Measurements from ENCODE around the gene BUB1B.

BUB1B gene

GRCh38 chr15:40256638-40257235 lies 95.9 kb downstream of the BUB1B start:
- DNase-seq: no peak

GRCh38 chr15:40257656-40258450 lies 97.0 kb downstream of the BUB1B start:
- DNase-seq: no peak

GRCh38 chr15:40258544-40258943 lies 97.7 kb downstream of the BUB1B start:
- DNase-seq: no peak

DNA sequence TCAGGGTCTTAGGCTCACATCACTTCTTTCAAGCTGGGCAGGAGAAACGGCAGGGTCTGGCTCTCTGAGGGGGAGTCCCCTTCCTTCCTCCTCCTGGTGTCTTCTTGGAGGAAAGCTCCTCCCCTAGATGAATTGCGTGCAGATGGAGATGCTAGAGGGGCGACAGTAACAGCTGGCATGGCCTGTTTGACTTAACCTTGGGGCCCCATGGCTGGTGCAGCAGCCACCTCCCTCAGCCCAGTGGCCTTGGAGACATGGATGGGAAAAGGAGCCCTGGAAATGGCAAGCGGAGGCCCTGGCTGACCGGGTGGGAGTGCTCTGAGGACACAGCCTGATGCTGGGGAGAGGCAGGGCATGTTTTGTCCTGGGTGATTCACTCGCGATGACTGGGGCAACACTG lies 98.2 kb downstream of the BUB1B start:
- no peak for DNase-seq

GRCh38 chr15:40263024-40263754 lies 102.3 kb downstream of the BUB1B start:
- DNase-seq: no peak

GRCh38 chr15:40264321-40265153 lies 103.7 kb downstream of the BUB1B start:
- DNase-seq: no peak

GRCh38 chr15:40265355-40265754 lies 104.5 kb downstream of the BUB1B start:
- no peak for DNase-seq

- no peak for DNase-seq
Measured at GRCh38 chr15:40265875-40266274, 105.0 kb downstream of the BUB1B start.

GRCh38 chr15:40266828-40267304 lies 106.0 kb downstream of the BUB1B start:
- DNase-seq: no peak

DNA sequence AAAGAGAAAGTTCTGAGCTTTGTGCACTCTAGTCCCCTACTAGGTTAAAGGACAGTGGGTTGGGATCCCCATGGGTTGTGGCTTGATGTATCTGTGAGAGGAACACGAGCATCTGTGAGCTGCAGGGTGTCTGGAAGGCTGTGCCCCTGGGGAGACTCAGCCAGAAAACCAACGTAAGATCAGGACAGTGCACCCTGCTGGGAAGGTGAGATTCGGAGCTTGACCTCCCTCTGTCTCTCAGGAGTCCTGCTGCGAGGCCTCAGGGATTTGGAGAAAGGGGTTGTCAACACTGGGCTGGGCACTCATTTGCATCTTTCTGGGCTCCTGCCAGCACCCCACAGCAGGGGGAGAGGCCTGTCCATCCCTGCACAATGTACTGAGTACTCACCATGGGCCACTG lies 106.8 kb downstream of the BUB1B start:
- DNase-seq: no peak

GRCh38 chr15:40269604-40270003 lies 108.7 kb downstream of the BUB1B start:
- no peak for DNase-seq

GRCh38 chr15:40270246-40270995 lies 109.6 kb downstream of the BUB1B start:
- no peak for DNase-seq

All from stimulated activated CD4-positive, alpha-beta T cell treated with anti-CD3 and anti-CD28 coated beads, Interleukin-4, amount 100 ng/mL, for 4 hours (primary cell).